HEK293 (cell line): ENCODE measurements around the gene GLB1L2.

ENCODE experiments used
- GLI2 ChIP-seq: fragments of 450-650 bp; formaldehyde crosslinking; IDR thresholded peaks from 2 replicates; pipeline ENCODE4; 2017; ENCODE audit warnings: missing biosample characterization, missing genetic modification characterization, low read depth, borderline replicate concordance
- GLIS1 ChIP-seq: fragments of 450-650 bp; formaldehyde crosslinking; IDR thresholded peaks from 2 replicates; pipeline ENCODE4 v1.5.1; 2016; ENCODE audit warnings: missing biosample characterization, missing genetic modification characterization
- HOXA7 ChIP-seq: sonication (generic); formaldehyde crosslinking; IDR thresholded peaks from 2 replicates; pipeline ENCODE4 v1.8.1; 2022; ENCODE audit warnings: missing genetic modification reagents, borderline replicate concordance
- IKZF3 ChIP-seq: fragments of 450-650 bp; IDR thresholded peaks from 2 replicates; pipeline ENCODE4 v1.5.0; 2018; ENCODE audit warnings: missing biosample characterization, mild to moderate bottlenecking, missing genetic modification characterization, moderate library complexity
- ZIC2 ChIP-seq: fragments of 450-650 bp; formaldehyde crosslinking; IDR thresholded peaks from 2 replicates; pipeline ENCODE4 v1.5.1; 2016; ENCODE audit warnings: missing biosample characterization, missing genetic modification characterization
- ZNF114 ChIP-seq: fragments of 450-650 bp; formaldehyde crosslinking; IDR thresholded peaks from 2 replicates; pipeline ENCODE4 v1.5.0; 2017; ENCODE audit warnings: missing biosample characterization, missing genetic modification characterization
- ZNF174 ChIP-seq: fragments of 450-650 bp; formaldehyde crosslinking; IDR thresholded peaks from 2 replicates; pipeline ENCODE4 v1.5.0; 2017; ENCODE audit warnings: missing biosample characterization, mild to moderate bottlenecking, missing genetic modification characterization
- ZNF2 ChIP-seq: fragments of 450-650 bp; formaldehyde crosslinking; IDR thresholded peaks from 2 replicates; pipeline ENCODE4 v1.5.1; 2016; ENCODE audit warnings: missing biosample characterization, missing genetic modification characterization
- ZNF211 ChIP-seq: fragments of 450-650 bp; formaldehyde crosslinking; IDR thresholded peaks from 2 replicates; pipeline ENCODE4 v1.5.1; 2016; ENCODE audit warnings: low read depth, missing biosample characterization, missing genetic modification characterization
- ZNF324 ChIP-seq: fragments of 450-650 bp; formaldehyde crosslinking; IDR thresholded peaks from 2 replicates; pipeline ENCODE4 v1.5.1; 2016; ENCODE audit warnings: missing biosample characterization, missing genetic modification characterization
- ZNF335 ChIP-seq: fragments of 450-650 bp; formaldehyde crosslinking; conservative IDR thresholded peaks from 2 replicates; pipeline ENCODE4 v1.5.1; 2016; ENCODE audit warnings: missing biosample characterization, missing genetic modification characterization
- ZNF341 ChIP-seq: fragments of 450-650 bp; formaldehyde crosslinking; IDR thresholded peaks from 2 replicates; pipeline ENCODE4; 2016; ENCODE audit warnings: low read depth, missing biosample characterization, missing genetic modification characterization
- ZNF707 ChIP-seq: fragments of 450-650 bp; formaldehyde crosslinking; IDR thresholded peaks from 2 replicates; pipeline ENCODE4 v1.5.1; 2016; ENCODE audit warnings: missing biosample characterization, missing genetic modification characterization
- TF ChIP-seq, protein P1 (sequence below): fragments of 450-650 bp; formaldehyde crosslinking; IDR thresholded peaks from 2 replicates; pipeline ENCODE4 v1.5.1; 2016; ENCODE audit warnings: missing biosample characterization, missing genetic modification characterization
- TF ChIP-seq, protein P2 (sequence below): fragments of 450-650 bp; formaldehyde crosslinking; IDR thresholded peaks from 2 replicates; pipeline ENCODE4 v1.5.1; 2016; ENCODE audit warnings: missing biosample characterization, missing genetic modification characterization
- TF ChIP-seq, protein P3 (sequence below): fragments of 450-650 bp; formaldehyde crosslinking; conservative IDR thresholded peaks from 2 replicates; pipeline ENCODE4 v1.5.1; 2016; ENCODE audit warnings: low read depth, missing biosample characterization, missing genetic modification characterization
- TF ChIP-seq, protein P4 (sequence below): fragments of 450-650 bp; formaldehyde crosslinking; IDR thresholded peaks from 2 replicates; pipeline ENCODE4 v1.5.1; 2016; ENCODE audit warnings: missing biosample characterization, missing genetic modification characterization, borderline replicate concordance
- TF ChIP-seq, protein P5 (sequence below): fragments of 450-650 bp; formaldehyde crosslinking; IDR thresholded peaks from 2 replicates; pipeline ENCODE4 v1.5.1; 2016; ENCODE audit warnings: missing biosample characterization, missing genetic modification characterization
- TF ChIP-seq, protein P6 (sequence below): fragments of 450-650 bp; formaldehyde crosslinking; IDR thresholded peaks from 2 replicates; pipeline ENCODE4 v1.5.1; 2017; ENCODE audit warnings: missing biosample characterization, missing genetic modification characterization

The GLB1L2 gene

DNA sequence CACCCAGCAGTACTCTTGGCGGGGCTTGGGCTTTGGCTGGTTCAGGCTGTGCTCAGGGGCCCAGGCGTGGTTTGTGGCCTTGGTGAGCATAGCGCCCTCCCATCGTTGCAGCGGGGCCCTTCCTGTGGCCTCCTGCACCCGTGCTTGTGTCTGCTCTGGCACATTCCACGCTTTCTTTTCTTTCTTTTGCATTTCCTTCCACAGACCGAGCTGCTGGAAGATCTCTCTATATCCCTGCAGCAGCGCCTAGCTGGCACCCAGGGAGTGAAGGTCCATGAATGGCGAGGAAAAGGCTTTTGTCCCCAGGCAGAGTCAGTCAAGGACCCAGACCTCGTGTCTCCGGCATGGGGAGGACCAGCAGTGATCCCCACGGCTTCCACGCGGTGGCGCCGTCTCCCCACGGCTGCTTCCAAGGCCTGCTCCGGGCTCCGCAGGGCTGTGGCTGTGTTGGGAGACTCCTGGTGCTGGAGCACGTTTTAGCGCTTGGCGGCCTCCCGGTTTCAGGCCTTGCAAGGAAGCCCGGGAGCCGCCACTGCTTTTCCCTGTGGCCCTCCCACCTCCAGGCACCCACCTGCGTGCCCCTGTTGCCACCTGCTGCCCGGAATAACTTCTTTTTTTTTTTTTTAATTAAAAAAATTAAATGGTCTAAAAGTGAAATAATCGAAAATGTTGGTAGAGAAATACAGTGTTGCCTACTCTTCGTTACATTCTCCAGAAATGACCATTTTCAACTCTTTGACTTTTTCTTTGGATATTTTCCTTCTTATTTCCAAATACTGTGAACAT, 28.5 kb downstream of the GLB1L2 start (continued):
- TF ChIP-seq, protein P1, sequence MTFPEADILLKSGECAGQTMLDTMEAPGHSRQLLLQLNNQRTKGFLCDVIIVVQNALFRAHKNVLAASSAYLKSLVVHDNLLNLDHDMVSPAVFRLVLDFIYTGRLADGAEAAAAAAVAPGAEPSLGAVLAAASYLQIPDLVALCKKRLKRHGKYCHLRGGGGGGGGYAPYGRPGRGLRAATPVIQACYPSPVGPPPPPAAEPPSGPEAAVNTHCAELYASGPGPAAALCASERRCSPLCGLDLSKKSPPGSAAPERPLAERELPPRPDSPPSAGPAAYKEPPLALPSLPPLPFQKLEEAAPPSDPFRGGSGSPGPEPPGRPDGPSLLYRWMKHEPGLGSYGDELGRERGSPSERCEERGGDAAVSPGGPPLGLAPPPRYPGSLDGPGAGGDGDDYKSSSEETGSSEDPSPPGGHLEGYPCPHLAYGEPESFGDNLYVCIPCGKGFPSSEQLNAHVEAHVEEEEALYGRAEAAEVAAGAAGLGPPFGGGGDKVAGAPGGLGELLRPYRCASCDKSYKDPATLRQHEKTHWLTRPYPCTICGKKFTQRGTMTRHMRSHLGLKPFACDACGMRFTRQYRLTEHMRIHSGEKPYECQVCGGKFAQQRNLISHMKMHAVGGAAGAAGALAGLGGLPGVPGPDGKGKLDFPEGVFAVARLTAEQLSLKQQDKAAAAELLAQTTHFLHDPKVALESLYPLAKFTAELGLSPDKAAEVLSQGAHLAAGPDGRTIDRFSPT, result no peak
- TF ChIP-seq ZNF335 (tag by site-specific recombination) (peak; percentile 49), ZNF114 (no peak), ZNF707 (no peak), ZIC2 (tag by site-specific recombination) (no peak), ZNF211 (tag by site-specific recombination) (no peak), ZNF2 (peak; percentile 47; the same call in 1 of the 2 replicates), IKZF3 (tag by site-specific recombination) (peak; percentile 90), ZNF341 (no peak), HOXA7 (CRISPR knock-in tag) (no peak), ZNF174 (tag by site-specific recombination) (no peak), GLI2 (tag by site-specific recombination) (no peak), ZNF324 (tag by site-specific recombination) (no peak), GLIS1 (tag by site-specific recombination) (no peak)
- TF ChIP-seq, protein P2, sequence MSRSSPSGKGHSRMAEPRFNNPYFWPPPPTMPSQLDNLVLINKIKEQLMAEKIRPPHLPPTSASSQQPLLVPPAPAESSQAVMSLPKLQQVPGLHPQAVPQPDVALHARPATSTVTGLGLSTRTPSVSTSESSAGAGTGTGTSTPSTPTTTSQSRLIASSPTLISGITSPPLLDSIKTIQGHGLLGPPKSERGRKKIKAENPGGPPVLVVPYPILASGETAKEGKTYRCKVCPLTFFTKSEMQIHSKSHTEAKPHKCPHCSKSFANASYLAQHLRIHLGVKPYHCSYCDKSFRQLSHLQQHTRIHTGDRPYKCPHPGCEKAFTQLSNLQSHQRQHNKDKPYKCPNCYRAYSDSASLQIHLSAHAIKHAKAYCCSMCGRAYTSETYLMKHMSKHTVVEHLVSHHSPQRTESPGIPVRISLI, result no peak
- TF ChIP-seq, protein P3, sequence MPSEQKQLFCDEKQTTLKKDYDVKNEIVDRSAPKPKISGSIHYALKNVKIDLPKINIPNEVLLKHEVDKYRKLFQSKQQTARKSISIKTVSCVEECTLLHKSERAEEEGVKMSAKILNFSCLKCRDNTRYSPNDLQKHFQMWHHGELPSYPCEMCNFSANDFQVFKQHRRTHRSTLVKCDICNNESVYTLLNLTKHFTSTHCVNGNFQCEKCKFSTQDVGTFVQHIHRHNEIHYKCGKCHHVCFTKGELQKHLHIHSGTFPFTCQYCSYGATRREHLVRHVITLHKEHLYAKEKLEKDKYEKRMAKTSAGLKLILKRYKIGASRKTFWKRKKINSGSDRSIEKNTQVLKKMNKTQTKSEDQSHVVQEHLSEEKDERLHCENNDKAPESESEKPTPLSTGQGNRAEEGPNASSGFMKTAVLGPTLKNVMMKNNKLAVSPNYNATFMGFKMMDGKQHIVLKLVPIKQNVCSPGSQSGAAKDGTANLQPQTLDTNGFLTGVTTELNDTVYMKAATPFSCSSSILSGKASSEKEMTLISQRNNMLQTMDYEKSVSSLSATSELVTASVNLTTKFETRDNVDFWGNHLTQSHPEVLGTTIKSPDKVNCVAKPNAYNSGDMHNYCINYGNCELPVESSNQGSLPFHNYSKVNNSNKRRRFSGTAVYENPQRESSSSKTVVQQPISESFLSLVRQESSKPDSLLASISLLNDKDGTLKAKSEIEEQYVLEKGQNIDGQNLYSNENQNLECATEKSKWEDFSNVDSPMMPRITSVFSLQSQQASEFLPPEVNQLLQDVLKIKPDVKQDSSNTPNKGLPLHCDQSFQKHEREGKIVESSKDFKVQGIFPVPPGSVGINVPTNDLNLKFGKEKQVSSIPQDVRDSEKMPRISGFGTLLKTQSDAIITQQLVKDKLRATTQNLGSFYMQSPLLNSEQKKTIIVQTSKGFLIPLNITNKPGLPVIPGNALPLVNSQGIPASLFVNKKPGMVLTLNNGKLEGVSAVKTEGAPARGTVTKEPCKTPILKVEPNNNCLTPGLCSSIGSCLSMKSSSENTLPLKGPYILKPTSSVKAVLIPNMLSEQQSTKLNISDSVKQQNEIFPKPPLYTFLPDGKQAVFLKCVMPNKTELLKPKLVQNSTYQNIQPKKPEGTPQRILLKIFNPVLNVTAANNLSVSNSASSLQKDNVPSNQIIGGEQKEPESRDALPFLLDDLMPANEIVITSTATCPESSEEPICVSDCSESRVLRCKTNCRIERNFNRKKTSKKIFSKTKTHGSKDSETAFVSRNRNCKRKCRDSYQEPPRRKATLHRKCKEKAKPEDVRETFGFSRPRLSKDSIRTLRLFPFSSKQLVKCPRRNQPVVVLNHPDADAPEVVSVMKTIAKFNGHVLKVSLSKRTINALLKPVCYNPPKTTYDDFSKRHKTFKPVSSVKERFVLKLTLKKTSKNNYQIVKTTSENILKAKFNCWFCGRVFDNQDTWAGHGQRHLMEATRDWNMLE (tag by site-specific recombination), result no peak
- TF ChIP-seq, protein P4, sequence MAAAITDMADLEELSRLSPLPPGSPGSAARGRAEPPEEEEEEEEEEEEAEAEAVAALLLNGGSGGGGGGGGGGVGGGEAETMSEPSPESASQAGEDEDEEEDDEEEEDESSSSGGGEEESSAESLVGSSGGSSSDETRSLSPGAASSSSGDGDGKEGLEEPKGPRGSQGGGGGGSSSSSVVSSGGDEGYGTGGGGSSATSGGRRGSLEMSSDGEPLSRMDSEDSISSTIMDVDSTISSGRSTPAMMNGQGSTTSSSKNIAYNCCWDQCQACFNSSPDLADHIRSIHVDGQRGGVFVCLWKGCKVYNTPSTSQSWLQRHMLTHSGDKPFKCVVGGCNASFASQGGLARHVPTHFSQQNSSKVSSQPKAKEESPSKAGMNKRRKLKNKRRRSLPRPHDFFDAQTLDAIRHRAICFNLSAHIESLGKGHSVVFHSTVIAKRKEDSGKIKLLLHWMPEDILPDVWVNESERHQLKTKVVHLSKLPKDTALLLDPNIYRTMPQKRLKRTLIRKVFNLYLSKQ (tag by site-specific recombination), result no peak
- TF ChIP-seq, protein P5, sequence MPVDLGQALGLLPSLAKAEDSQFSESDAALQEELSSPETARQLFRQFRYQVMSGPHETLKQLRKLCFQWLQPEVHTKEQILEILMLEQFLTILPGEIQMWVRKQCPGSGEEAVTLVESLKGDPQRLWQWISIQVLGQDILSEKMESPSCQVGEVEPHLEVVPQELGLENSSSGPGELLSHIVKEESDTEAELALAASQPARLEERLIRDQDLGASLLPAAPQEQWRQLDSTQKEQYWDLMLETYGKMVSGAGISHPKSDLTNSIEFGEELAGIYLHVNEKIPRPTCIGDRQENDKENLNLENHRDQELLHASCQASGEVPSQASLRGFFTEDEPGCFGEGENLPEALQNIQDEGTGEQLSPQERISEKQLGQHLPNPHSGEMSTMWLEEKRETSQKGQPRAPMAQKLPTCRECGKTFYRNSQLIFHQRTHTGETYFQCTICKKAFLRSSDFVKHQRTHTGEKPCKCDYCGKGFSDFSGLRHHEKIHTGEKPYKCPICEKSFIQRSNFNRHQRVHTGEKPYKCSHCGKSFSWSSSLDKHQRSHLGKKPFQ (tag by site-specific recombination), result no peak
- TF ChIP-seq, protein P6, sequence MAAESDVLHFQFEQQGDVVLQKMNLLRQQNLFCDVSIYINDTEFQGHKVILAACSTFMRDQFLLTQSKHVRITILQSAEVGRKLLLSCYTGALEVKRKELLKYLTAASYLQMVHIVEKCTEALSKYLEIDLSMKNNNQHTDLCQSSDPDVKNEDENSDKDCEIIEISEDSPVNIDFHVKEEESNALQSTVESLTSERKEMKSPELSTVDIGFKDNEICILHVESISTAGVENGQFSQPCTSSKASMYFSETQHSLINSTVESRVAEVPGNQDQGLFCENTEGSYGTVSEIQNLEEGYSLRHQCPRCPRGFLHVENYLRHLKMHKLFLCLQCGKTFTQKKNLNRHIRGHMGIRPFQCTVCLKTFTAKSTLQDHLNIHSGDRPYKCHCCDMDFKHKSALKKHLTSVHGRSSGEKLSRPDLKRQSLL (tag by site-specific recombination), result peak; percentile 69
